RWPE1 (cell line): Measurements from ENCODE around the gene FTCDNL1.

Experiments
- CTCF ChIA-PET: fragments of 350-600 bp; sonication (Branson Sonifier 250); formaldehyde crosslinking; extraction: SDS; loops from one replicate; lab custom pipeline; 2021; lab: Yijun Ruan, JAX
- POLR2A ChIA-PET: fragments of 400-600 bp; formaldehyde crosslinking; extraction: SDS; loops from one replicate; lab custom pipeline; 2020; ENCODE audit warnings: antibody characterized with exemption; ENCODE audit not compliant: low non-redundant PET; lab: Yijun Ruan, JAX
- DNase-seq: peaks from one replicate; pipeline ENCODE4 v3.0.0; 2012; ENCODE audit warnings: low spot score
- H3K27ac ChIP-seq: fragments of 450-650 bp; 2 replicates; pipeline ENCODE4 v1.5.1; 2017
- TF ChIP-seq, protein P1 (sequence below): fragments of 450-650 bp; conservative IDR thresholded peaks from 2 replicates; pipeline ENCODE4 v1.5.1; 2017; ENCODE audit warnings: low read depth, mild to moderate bottlenecking

The FTCDNL1 gene

GRCh38 chr2:199770716-199771115 is 80.3 kb downstream of the FTCDNL1 start:
- no peak for DNase-seq
- TF ChIP-seq, protein P1, sequence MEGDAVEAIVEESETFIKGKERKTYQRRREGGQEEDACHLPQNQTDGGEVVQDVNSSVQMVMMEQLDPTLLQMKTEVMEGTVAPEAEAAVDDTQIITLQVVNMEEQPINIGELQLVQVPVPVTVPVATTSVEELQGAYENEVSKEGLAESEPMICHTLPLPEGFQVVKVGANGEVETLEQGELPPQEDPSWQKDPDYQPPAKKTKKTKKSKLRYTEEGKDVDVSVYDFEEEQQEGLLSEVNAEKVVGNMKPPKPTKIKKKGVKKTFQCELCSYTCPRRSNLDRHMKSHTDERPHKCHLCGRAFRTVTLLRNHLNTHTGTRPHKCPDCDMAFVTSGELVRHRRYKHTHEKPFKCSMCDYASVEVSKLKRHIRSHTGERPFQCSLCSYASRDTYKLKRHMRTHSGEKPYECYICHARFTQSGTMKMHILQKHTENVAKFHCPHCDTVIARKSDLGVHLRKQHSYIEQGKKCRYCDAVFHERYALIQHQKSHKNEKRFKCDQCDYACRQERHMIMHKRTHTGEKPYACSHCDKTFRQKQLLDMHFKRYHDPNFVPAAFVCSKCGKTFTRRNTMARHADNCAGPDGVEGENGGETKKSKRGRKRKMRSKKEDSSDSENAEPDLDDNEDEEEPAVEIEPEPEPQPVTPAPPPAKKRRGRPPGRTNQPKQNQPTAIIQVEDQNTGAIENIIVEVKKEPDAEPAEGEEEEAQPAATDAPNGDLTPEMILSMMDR: no peak
- POLR2A ChIA-PET: no interaction called here
- CTCF ChIA-PET: no interaction called here
- no peak overlapping the region for H3K27ac ChIP-seq

DNA sequence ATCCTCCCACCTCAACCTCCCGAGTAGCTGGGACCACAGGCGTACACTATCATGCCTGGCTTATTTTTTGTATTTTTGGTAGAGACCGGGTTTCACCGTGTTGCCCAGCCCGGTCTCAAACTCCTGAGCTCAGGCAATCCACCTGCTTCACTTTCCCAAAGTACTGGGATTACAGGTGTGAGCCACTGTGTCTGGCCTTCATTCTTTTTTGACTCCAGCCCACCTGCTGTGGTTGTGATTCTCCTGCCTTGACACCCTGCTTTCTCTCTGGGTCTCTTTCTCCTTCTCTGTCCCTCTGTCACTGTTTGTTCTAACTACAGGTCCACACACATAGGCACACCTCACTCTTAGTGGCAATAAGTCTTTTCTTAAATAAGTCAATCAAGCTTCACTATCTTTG is 85.3 kb downstream of the FTCDNL1 start:
- no peak overlapping the region for H3K27ac ChIP-seq
- POLR2A ChIA-PET: no interaction called here
- TF ChIP-seq, protein P1: no peak
- CTCF ChIA-PET: interaction anchor here (1.2 kb wide), 1 partner anchor 94 kb away, joined by 3 read pairs; no protein-coding TSS in a partner anchor
- DNase-seq: no peak

GRCh38 chr2:199764273-199764800 is 86.7 kb downstream of the FTCDNL1 start:
- ChIA-PET CTCF (interaction anchor here (1.2 kb wide), 1 partner anchor 24 kb away, joined by 4 read pairs; no protein-coding TSS in a partner anchor), POLR2A (no interaction called here)
- no peak for DNase-seq

GRCh38 chr2:199762963-199763362 is 88.0 kb downstream of the FTCDNL1 start:
- H3K27ac ChIP-seq: no peak overlapping the region
- TF ChIP-seq, protein P1: no peak
- ChIA-PET CTCF (no interaction called here), POLR2A (no interaction called here)
- no peak for DNase-seq

More at GRCh38 chr2:199764273-199764800, 86.7 kb downstream of the FTCDNL1 start:
- TF ChIP-seq, protein P1: no peak
- H3K27ac ChIP-seq: no peak overlapping the region

DNA sequence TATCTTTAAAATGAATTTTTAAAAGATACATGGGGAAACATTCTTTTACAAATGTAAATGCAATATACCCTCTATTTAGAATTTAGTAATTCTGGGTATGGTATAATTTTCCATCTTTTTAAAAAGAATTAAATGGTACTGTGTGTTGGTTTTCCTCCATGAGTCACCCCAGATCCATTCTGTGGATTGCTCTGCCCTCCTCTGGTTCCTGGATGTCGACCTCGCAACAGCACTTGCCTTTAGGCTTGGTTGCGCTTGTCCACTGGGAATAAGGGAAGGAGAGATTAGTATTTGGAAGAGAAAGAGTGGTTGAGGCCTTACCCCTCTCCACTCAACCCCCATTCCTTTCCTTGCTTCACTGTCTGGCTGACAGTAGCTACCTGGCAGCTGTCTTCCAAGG is 90.4 kb downstream of the FTCDNL1 start:
- CTCF ChIA-PET: interaction anchor here (0.6 kb wide), 1 partner anchor 1451 kb away, joined by 4 read pairs; no protein-coding TSS in a partner anchor

DNA sequence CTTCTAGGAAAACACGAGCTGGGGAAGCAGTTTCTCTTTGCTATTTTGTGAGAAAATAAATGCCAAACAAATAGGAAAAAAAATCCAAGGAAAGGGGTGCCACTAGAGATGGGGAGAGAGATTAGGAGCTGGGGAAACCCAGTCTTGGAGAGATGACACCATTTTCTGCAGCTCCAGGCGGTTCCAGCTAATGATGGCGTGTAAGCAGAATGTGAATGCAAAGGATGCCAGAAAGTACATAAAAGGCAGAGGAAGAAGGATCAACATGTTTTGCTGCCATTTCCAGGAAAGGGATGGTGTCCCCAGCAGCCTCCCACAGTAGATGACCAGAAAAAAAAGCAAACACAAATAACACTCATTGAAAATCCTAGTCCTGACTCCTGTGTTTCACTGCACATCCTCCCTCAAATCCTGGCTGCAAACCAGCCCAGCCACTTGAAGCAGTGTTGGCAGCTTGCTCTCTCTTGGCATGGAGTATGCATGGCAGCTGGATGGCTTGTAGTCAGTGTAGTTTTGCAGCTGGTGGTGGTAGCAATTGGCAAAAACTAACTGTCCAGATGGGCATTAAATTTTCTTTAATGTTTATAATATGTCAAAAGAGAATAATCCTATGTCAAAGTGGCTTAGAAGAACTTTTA is 93.6 kb downstream of the FTCDNL1 start:
- CTCF ChIA-PET: no interaction called here
- TF ChIP-seq, protein P1: no peak
- no peak for DNase-seq
- H3K27ac ChIP-seq: no peak overlapping the region
- POLR2A ChIA-PET: no interaction called here

More for the DNA sequence above, 90.4 kb downstream of the FTCDNL1 start:
- POLR2A ChIA-PET: no interaction called here
- H3K27ac ChIP-seq: no peak overlapping the region
- TF ChIP-seq, protein P1: no peak
- DNase-seq: no peak
